Natural killer cell (primary cell): ENCODE measurements around the gene TYW1. TPM values are rescaled to one million over a fixed set of nuclear protein-coding genes. Genes with fewer than 3 reads are reported as not detected.
"Not testable (repeated sequence)": the region's sequence is repeated elsewhere in the genome, so short reads cannot be mapped to it uniquely, and the experiment has no call there.

Experiments used
- ATAC-seq, 3 donors: fragments of 150-1000 bp in 2 of 3; fragments of 200-7000 bp in 1 of 3; cut with Tn5 transposase; 1 replicate in 1 of 3; 2 replicates in 2 of 3; pipeline ENCODE4 v1.10.0; 2021; ENCODE audit warnings: mild to moderate bottlenecking in 2 of 3, moderate library complexity in 2 of 3
- DNase-seq, 2 donors: peaks; one replicate each; pipeline versions ENCODE4 v3.0.0 to v3.0.0-alpha.2; 2013 to 2021; ENCODE audit warnings: mixed read lengths in 1 of 2
- H3K27ac ChIP-seq: one replicate; pipeline ENCODE4 v1.5.1; 2013; ENCODE audit warnings: mild to moderate bottlenecking, low read length
- H3K27me3 ChIP-seq: one replicate; pipeline ENCODE4 v1.6.1; 2013; ENCODE audit warnings: low read length; ENCODE audit not compliant: control insufficient read depth, insufficient read depth
- H3K36me3 ChIP-seq: one replicate; pipeline ENCODE4 v1.6.1; 2013; ENCODE audit warnings: low read length; ENCODE audit not compliant: control insufficient read depth, insufficient read depth
- H3K4me1 ChIP-seq: one replicate; pipeline ENCODE4 v1.6.1; 2013; ENCODE audit warnings: low read length; ENCODE audit not compliant: control insufficient read depth, insufficient read depth
- H3K4me3 ChIP-seq: one replicate; pipeline ENCODE4 v1.5.1; 2013; ENCODE audit warnings: low read length
- H3K9me3 ChIP-seq: one replicate; pipeline ENCODE4 v1.6.1; 2013; ENCODE audit warnings: low read length; ENCODE audit not compliant: control insufficient read depth, insufficient read depth
- H3K27ac Mint-ChIP-seq, 2 donors: one replicate each; pipeline ENCODE4 v1.8.0; 2022; ENCODE audit warnings: mild to moderate bottlenecking in 2 of 2, mixed read lengths in 2 of 2, moderate library complexity in 1 of 2
- H3K27me3 Mint-ChIP-seq, 2 donors: one replicate each; pipeline ENCODE4 v1.8.0; 2022; ENCODE audit warnings: low read depth in 2 of 2, mixed read lengths in 2 of 2
- H3K36me3 Mint-ChIP-seq: one replicate; pipeline ENCODE4 v1.8.0; 2022; ENCODE audit warnings: mixed read lengths
- H3K4me1 Mint-ChIP-seq, 2 donors: one replicate each; pipeline ENCODE4 v1.8.0; 2022; ENCODE audit warnings: mixed read lengths in 2 of 2
- H3K4me3 Mint-ChIP-seq: one replicate; pipeline ENCODE4 v1.8.0; 2022; ENCODE audit warnings: mild to moderate bottlenecking, moderate library complexity, mixed read lengths
- H3K9me3 Mint-ChIP-seq, 2 donors: one replicate each; pipeline ENCODE4 v1.8.0; 2022; ENCODE audit warnings: mixed read lengths in 2 of 2
- WGBS: methylation state at CpG from one replicate; pipeline ENCODE4 v1.1.7; 2013; ENCODE audit warnings: missing lambda C conversion rate; ENCODE audit not compliant: insufficient coverage; 5-methylcytosine and 5-hydroxymethylcytosine counted together
- intact Hi-C: fragments of 100-400 bp; cut with micrococcal nuclease; formaldehyde crosslinking; loops from one replicate; pipeline ENCODE4 v1.14.2; 2022
- total RNA-seq, 4 donors: library from RNA; stranded (reverse); fragments of 120-200 nt in 1 of 4; gene quantifications; one replicate each; pipeline versions ENCODE4 v1.2.3 to v1.2.4, GENCODE V29; 2013 to 2022
- TF ChIP-seq, protein P1 (sequence below): fragments of 200-600 bp; IDR thresholded peaks from one replicate; pipeline ENCODE4 v1.8.0; 2022; ENCODE audit warnings: antibody characterized with exemption

Gene TYW1
- total RNA-seq, 3 donors from 2014 or later (not counting 1 experiment from before 2014, with no cell fraction given), result 16.6 to 27.0 (median 16.9) TPM

DNA sequence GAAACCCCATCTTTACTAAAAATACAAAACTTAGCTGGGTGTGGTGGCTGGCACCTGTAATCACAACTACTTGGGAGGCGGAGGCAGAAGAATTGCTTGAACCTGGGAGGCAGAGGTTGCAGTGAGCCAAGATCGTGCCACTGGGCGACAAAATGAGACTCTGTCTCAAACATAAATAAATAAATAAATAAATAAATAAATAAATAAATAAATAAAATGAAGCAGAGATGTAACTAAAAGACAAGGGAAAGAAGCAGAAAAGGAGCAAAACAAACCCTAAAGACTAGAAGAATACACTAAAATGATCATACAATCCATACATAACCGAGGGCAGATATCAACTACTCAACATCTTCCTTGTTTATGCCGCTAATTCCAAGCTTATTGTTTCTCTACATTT lies 209.8 kb downstream of the TYW1 start:
- Mint-ChIP-seq H3K27ac (no peak overlapping the region), H3K4me3 (no peak overlapping the region), H3K36me3 (no peaks in the 10 kb centered on the region), H3K4me1 (no peaks in the 10 kb centered on the region), H3K27me3 (no peaks in the 10 kb centered on the region), H3K9me3 (no peaks in the 10 kb centered on the region)
- intact Hi-C loops, result no loop called here
- ATAC-seq (no peak), DNase-seq (no peak)
- 96% methylated on average over 2 of the region's 5 CpGs for WGBS
- H3K4me3 ChIP-seq, result no peak overlapping the region
- H3K27me3 ChIP-seq, result no peaks in the 10 kb centered on the region
- peaks cover 8% of the 10 kb centered on the region for H3K36me3 ChIP-seq
- TF ChIP-seq, protein P1, sequence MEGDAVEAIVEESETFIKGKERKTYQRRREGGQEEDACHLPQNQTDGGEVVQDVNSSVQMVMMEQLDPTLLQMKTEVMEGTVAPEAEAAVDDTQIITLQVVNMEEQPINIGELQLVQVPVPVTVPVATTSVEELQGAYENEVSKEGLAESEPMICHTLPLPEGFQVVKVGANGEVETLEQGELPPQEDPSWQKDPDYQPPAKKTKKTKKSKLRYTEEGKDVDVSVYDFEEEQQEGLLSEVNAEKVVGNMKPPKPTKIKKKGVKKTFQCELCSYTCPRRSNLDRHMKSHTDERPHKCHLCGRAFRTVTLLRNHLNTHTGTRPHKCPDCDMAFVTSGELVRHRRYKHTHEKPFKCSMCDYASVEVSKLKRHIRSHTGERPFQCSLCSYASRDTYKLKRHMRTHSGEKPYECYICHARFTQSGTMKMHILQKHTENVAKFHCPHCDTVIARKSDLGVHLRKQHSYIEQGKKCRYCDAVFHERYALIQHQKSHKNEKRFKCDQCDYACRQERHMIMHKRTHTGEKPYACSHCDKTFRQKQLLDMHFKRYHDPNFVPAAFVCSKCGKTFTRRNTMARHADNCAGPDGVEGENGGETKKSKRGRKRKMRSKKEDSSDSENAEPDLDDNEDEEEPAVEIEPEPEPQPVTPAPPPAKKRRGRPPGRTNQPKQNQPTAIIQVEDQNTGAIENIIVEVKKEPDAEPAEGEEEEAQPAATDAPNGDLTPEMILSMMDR, result no peak
- H3K27ac ChIP-seq, result no peak overlapping the region
- no peaks in the 10 kb centered on the region for H3K4me1 ChIP-seq
- H3K9me3 ChIP-seq, result no peaks in the 10 kb centered on the region

DNA sequence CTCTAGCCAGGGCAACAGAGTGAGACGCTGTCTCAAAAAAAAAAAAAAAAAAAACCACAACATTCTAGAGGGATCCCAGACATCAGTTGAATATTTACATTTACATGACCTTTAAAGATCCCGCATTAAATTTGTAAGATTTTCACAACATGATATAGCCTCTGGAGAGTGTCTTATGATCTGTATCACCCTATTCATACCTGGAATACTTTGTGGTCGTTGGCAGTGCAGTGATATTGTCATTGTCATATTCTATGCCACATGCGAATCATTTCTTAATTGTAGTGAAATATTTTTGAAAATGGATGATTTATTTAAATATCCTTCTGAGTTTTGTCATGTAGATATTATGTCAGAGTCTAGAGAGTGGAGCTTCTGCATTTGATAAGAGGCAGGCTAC lies 212.0 kb downstream of the TYW1 start:
- H3K27ac Mint-ChIP-seq, H3K36me3 Mint-ChIP-seq, H3K9me3 Mint-ChIP-seq, H3K4me1 Mint-ChIP-seq, H3K36me3 ChIP-seq, H3K4me3 Mint-ChIP-seq, intact Hi-C loops, H3K9me3 ChIP-seq, H3K4me1 ChIP-seq, H3K27ac ChIP-seq, H3K27me3 Mint-ChIP-seq, ATAC-seq, H3K4me3 ChIP-seq, DNase-seq, H3K27me3 ChIP-seq: not testable (repeated sequence)
- WGBS, result 85% methylated on average over 4 of the region's 4 CpGs

GRCh38 chr7:67209256-67209655 lies 212.6 kb downstream of the TYW1 start:
- WGBS, result 98% methylated on average over 3 of the region's 4 CpGs
- H3K36me3 ChIP-seq, result peaks cover 8% of the 10 kb centered on the region
- H3K27ac Mint-ChIP-seq, result no peak overlapping the region
- H3K4me1 Mint-ChIP-seq, result no peaks in the 10 kb centered on the region
- no peaks in the 10 kb centered on the region for H3K27me3 Mint-ChIP-seq
- DNase-seq, result no peak
- ATAC-seq, result no peak
- no peak overlapping the region for H3K27ac ChIP-seq
- H3K36me3 Mint-ChIP-seq, result no peaks in the 10 kb centered on the region
- H3K4me3 ChIP-seq, result no peak overlapping the region
- H3K4me1 ChIP-seq, result no peaks in the 10 kb centered on the region
- no peaks in the 10 kb centered on the region for H3K9me3 ChIP-seq
- no peaks in the 10 kb centered on the region for H3K9me3 Mint-ChIP-seq
- H3K4me3 Mint-ChIP-seq, result no peak overlapping the region
- TF ChIP-seq, protein P1, result no peak
- intact Hi-C loops, result no loop called here
- no peaks in the 10 kb centered on the region for H3K27me3 ChIP-seq

- Mint-ChIP-seq H3K27me3 (no peaks in the 10 kb centered on the region), H3K36me3 (no peaks in the 10 kb centered on the region), H3K27ac (no peak overlapping the region), H3K9me3 (no peaks in the 10 kb centered on the region), H3K4me3 (no peak overlapping the region), H3K4me1 (peaks cover 0 to 6% of the 10 kb centered on the region in 2 donors)
- intact Hi-C loops, result no loop called here
- no peak overlapping the region for H3K27ac ChIP-seq
- WGBS, result 97% methylated on average over 7 of the region's 7 CpGs
- TF ChIP-seq, protein P1, result no peak
- DNase-seq (no peak), ATAC-seq (no peak)
- peaks cover 3% of the 10 kb centered on the region for H3K36me3 ChIP-seq
- H3K27me3 ChIP-seq, result no peaks in the 10 kb centered on the region
- no peak overlapping the region for H3K4me3 ChIP-seq
- no peaks in the 10 kb centered on the region for H3K9me3 ChIP-seq
- no peaks in the 10 kb centered on the region for H3K4me1 ChIP-seq
Measured at GRCh38 chr7:67210567-67210966, 213.9 kb downstream of the TYW1 start.

DNA sequence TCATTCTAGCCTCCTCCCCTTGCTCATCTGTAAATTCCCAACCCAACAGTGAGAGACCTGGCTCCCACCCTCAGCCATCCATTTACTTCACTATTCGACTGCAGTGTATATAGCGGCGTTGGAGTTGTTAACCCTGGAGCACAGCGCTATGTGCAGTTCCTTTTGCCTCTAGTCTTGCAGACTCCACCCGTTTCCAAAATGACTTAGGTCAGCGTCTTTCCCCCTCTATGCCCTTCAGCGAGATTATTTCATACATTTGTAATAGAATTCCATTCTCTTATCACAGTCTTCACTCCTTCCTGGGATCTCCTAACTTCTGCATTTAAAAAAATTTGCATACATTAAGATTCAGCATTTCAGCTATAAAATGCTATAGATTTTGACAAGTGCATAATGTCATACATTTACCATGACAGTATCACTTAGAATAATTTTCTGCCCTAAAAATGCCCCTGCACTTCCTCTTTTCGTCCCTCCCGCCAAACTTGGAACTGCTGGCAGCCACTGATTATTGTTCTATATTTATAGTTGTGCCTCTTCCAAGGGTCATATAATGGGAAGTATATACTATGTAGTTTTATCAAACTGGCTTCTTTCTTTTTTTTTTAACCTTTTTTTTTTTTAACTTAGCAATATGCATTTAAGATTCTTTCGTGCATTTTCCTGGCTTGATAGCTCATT lies 215.2 kb downstream of the TYW1 start:
- H3K9me3 Mint-ChIP-seq, H3K36me3 Mint-ChIP-seq, H3K4me3 ChIP-seq, H3K4me1 Mint-ChIP-seq, H3K36me3 ChIP-seq, H3K9me3 ChIP-seq, H3K27ac ChIP-seq, H3K27me3 ChIP-seq, H3K27ac Mint-ChIP-seq, intact Hi-C loops, H3K4me1 ChIP-seq, H3K27me3 Mint-ChIP-seq, DNase-seq, ATAC-seq, H3K4me3 Mint-ChIP-seq: not testable (repeated sequence)
- WGBS, result 96% methylated on average over 7 of the region's 10 CpGs

DNA sequence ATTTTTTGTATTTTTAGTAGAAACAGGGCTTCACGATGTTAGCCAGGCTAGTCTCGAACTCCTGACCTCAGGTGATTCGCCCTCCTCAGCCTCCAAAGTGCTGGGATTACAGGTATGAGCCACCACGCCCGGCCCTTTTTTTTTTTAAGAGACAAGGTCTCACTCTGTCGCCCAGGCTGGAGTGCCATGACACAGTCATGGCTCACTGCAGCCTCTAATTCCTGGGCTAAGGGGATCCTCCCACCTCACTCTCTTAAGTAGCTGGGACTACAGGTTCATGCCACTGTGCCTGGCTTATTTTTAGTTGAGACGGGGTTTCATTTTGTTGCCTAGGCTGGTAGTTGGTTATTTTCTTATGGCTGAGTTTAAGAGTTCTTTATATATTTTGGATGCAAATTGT lies 216.4 kb downstream of the TYW1 start:
- ATAC-seq, H3K9me3 Mint-ChIP-seq, H3K9me3 ChIP-seq, H3K27me3 ChIP-seq, H3K4me1 Mint-ChIP-seq, H3K4me3 ChIP-seq, H3K27ac Mint-ChIP-seq, H3K4me1 ChIP-seq, DNase-seq, H3K36me3 Mint-ChIP-seq, H3K27me3 Mint-ChIP-seq, H3K36me3 ChIP-seq, intact Hi-C loops, H3K4me3 Mint-ChIP-seq, H3K27ac ChIP-seq: not testable (repeated sequence)
- 97% methylated on average over 6 of the region's 7 CpGs for WGBS
